ENCODE measurements around the gene LY86. TPM values are rescaled to one million over a fixed set of nuclear protein-coding genes. Genes with fewer than 3 reads are reported as not detected.

Gene LY86
- total and polyA plus RNA-seq, 2 of the 13 experiments (the other 11 are each of a cell fraction or from before 2014, with no cell fraction given): not detected

DNA sequence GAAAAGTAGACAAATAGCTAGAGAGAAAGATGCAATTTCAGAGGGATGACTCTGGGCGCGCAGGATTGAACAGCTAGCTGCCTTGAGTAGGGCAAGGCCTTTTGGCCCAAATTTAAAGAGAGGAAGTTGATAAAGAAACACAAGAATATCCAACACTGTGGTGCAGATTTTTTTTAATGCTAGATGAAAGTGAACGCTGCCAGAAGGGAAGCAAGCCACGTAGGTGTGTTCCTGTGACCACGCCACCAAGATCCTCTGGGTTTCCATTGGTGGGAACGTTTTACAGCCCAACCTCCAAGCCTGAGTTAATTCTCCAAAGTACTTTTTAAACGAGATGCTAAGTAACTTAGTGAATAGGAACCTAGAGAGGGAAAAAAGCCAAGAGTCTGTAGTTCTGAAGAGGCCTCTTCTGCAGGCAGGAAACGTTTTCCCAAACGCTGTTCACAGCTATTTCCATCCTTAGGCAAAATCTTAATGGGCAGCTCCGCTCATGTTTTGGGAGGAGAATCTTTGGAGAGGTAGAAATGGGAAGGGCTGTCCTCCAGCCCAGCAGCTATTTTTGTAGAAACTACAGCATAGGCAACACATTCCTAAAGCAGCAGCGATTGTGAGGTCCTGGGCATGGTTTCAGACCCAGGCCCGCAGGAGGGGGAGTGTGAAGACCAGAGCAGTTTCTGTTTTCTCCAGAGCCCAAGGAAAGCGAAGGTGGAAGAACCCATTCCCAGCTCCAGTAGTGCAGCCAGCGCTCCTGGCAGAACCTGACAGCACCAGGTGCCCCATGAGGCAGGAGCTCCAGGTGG lies 8.2 kb downstream of the LY86 start:
- POLR2A ChIA-PET: no interaction called here

DNA sequence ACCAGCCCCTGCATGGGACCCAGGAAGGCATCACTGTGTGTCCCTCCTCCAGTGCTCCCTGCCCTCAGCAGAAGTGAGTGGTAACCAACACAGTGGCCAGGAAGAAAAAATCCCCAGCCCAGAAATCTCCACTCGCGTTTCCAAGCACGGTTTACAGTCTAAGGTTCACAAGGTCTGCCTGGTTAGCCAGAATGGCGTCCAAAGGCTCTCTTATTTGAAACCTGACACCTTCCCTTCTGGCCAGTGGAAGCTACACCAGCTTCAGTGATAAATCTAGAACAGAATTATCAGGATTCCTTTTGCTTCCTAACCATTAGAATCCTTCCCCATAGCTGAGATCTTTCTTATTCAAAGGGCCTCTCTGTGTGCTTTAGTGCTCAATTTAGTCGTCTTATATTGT lies 9.2 kb downstream of the LY86 start:
- H3K4me1 ChIP-seq (ENCODE audit: insufficient read depth, low read length): peaks cover 6% of the 10 kb centered on the region
- DNase-seq (ENCODE audit: low spot score): no peak
- no peak for TF ChIP-seq ZZZ3 (CRISPR knock-in tag; IDR thresholded peaks at IDR 0.05; ENCODE audit: borderline replicate concordance)
- peak; percentile 33; the same call in 1 of the 2 replicates for TF ChIP-seq SIX1 (CRISPR knock-in tag; IDR thresholded peaks at IDR 0.05; ENCODE audit: borderline replicate concordance)
- TF ChIP-seq, protein P1, sequence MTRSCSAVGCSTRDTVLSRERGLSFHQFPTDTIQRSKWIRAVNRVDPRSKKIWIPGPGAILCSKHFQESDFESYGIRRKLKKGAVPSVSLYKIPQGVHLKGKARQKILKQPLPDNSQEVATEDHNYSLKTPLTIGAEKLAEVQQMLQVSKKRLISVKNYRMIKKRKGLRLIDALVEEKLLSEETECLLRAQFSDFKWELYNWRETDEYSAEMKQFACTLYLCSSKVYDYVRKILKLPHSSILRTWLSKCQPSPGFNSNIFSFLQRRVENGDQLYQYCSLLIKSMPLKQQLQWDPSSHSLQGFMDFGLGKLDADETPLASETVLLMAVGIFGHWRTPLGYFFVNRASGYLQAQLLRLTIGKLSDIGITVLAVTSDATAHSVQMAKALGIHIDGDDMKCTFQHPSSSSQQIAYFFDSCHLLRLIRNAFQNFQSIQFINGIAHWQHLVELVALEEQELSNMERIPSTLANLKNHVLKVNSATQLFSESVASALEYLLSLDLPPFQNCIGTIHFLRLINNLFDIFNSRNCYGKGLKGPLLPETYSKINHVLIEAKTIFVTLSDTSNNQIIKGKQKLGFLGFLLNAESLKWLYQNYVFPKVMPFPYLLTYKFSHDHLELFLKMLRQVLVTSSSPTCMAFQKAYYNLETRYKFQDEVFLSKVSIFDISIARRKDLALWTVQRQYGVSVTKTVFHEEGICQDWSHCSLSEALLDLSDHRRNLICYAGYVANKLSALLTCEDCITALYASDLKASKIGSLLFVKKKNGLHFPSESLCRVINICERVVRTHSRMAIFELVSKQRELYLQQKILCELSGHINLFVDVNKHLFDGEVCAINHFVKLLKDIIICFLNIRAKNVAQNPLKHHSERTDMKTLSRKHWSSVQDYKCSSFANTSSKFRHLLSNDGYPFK (CRISPR knock-in tag; IDR thresholded peaks at IDR 0.05; ENCODE audit: borderline replicate concordance): peak; percentile 83
- no peak for TF ChIP-seq HOXA7 (CRISPR knock-in tag; IDR thresholded peaks at IDR 0.05)
- 5% methylated on average over 5 of the region's 5 CpGs for whole genome bisulfite sequencing (ENCODE audit: low lambda C conversion rate)
- H3K9me3 ChIP-seq (ENCODE audit: low read length): no peaks in the 10 kb centered on the region
- H3K36me3 ChIP-seq (replicated peaks in 1 of 2; ENCODE audit: control insufficient read depth in 1 of 2, insufficient read depth in 2 of 2, low read length in 2 of 2): no peaks in the 10 kb centered on the region
- CTCF ChIA-PET (ENCODE audit: low intra/inter-chr PET ratio, low total read pairs): no interaction called here
- peak; percentile 34; the same call in 1 of the 3 replicates for ATAC-seq
- no peak overlapping the region for H3K4me3 ChIP-seq (replicated peaks in 1 of 3; ENCODE audit: insufficient read depth in 1 of 3, low read depth in 2 of 3, low read length in 3 of 3)
- no peaks in the 10 kb centered on the region for H4K20me1 ChIP-seq (ENCODE audit: insufficient read depth, low read length)
- no peak overlapping the region for H3K4me2 ChIP-seq (ENCODE audit: low read depth, low read length)
- no TSS peak for BruUV-seq (replicated peaks)
- intact Hi-C loops (cut with micrococcal nuclease; ENCODE audit: unreplicated experiment) (no loop called here), in situ Hi-C loops (cut with HindIII; ENCODE audit: extremely low pct_ligation_motif_present, low pct_unique_long_range_greater_than_20kb) (no loop called here)
- no peak overlapping the region for H2AFZ ChIP-seq (ENCODE audit: low read length)
- no peak overlapping the region for H3K27ac ChIP-seq (ENCODE audit: extremely low read length, insufficient read depth, low read length)
- no peak for FAIRE-seq
- H3K9ac ChIP-seq (ENCODE audit: insufficient read depth, low read depth, low read length): no peak overlapping the region
- H3K79me2 ChIP-seq (ENCODE audit: insufficient read depth, low read length): no peaks in the 10 kb centered on the region
- POLR2A ChIA-PET: no interaction called here
- no peaks in the 10 kb centered on the region; a peak in 2 of 5 replicates for H3K27me3 ChIP-seq (ENCODE audit: control insufficient read depth in 1 of 2, insufficient read depth in 2 of 2, low read length in 2 of 2)

More for the DNA sequence above, 8.2 kb downstream of the LY86 start:
- no peaks in the 10 kb centered on the region for H3K9me3 ChIP-seq (ENCODE audit: low read length)
- intact Hi-C loops (cut with micrococcal nuclease; ENCODE audit: unreplicated experiment) (no loop called here), in situ Hi-C loops (cut with HindIII; ENCODE audit: extremely low pct_ligation_motif_present, low pct_unique_long_range_greater_than_20kb) (no loop called here)
- H3K9ac ChIP-seq (ENCODE audit: insufficient read depth, low read depth, low read length): no peak overlapping the region
- no peak overlapping the region for H2AFZ ChIP-seq (ENCODE audit: low read length)
- H3K27ac ChIP-seq (ENCODE audit: extremely low read length, insufficient read depth, low read length): no peak overlapping the region
- WGBS (ENCODE audit: low lambda C conversion rate): 21% methylated on average over 14 of the region's 14 CpGs
- no peaks in the 10 kb centered on the region; a peak in 2 of 5 replicates for H3K27me3 ChIP-seq (ENCODE audit: control insufficient read depth in 1 of 2, insufficient read depth in 2 of 2, low read length in 2 of 2)
- H3K36me3 ChIP-seq (replicated peaks in 1 of 2; ENCODE audit: control insufficient read depth in 1 of 2, insufficient read depth in 2 of 2, low read length in 2 of 2): no peaks in the 10 kb centered on the region
- H3K79me2 ChIP-seq (ENCODE audit: insufficient read depth, low read length): no peaks in the 10 kb centered on the region
- CTCF ChIA-PET (ENCODE audit: low intra/inter-chr PET ratio, low total read pairs): no interaction called here
- no TSS peak for BruUV-seq (replicated peaks)
- FAIRE-seq: no peak
- H4K20me1 ChIP-seq (ENCODE audit: insufficient read depth, low read length): no peaks in the 10 kb centered on the region
- no peak overlapping the region for H3K4me3 ChIP-seq (replicated peaks in 1 of 3; ENCODE audit: insufficient read depth in 1 of 3, low read depth in 2 of 3, low read length in 3 of 3)
- no peak overlapping the region for H3K4me2 ChIP-seq (ENCODE audit: low read depth, low read length)
- TF ChIP-seq PHB2 (IDR thresholded peaks at IDR 0.05; ENCODE audit: partially characterized antibody) (no peak), HNRNPH1 (optimal IDR thresholded peaks at IDR 0.05; ENCODE audit: low read depth, low read length) (no peak), YEATS4 (CRISPR knock-in tag; IDR thresholded peaks at IDR 0.05; ENCODE audit: borderline replicate concordance) (no peak)
- no peak for DNase-seq (ENCODE audit: low spot score)
- peaks cover 6% of the 10 kb centered on the region for H3K4me1 ChIP-seq (ENCODE audit: insufficient read depth, low read length)
- no peak for ATAC-seq
